ENCODE data around the gene GABRB3. TPM values are rescaled to one million over a fixed set of nuclear protein-coding genes. Genes with fewer than 3 reads are reported as not detected.

Gene GABRB3
- total and polyA plus RNA-seq, 2 experiments from 2014 or later: 1.8 TPM

DNA sequence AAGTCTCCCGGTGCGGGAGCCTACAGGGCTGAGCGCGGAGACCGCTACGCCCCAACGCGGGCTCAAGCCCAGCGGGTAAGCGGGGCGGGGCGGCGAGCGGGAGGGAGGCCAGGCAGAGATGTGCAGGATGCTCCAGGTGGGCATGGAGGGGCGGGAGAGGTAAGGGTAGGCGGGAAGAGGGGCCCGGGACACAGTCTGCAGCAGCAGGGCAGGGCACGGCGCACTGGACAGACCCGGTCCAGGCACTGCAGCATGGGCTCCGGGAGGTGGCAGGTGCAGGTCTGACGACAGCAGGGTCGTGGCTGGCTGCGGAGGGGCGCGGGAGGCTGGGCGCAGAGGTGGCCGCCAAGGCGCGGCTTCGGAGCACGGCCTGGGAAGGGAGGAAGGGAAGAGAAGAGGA is 102.8 kb downstream of the GABRB3 start:
- H3K27me3 ChIP-seq: no peaks in the 10 kb centered on the region
- H3K36me3 ChIP-seq (replicated peaks; ENCODE audit: insufficient read depth, low read depth): no peaks in the 10 kb centered on the region
- WGBS (ENCODE audit: low lambda C conversion rate, missing lambda C conversion rate): 97% methylated on average over 22 of the region's 32 CpGs
- no peak overlapping the region for H2AFZ ChIP-seq
- no peak overlapping the region for H3K4me2 ChIP-seq
- no peaks in the 10 kb centered on the region for H3K9me3 ChIP-seq (ENCODE audit: low read depth)
- H3K79me2 ChIP-seq: no peaks in the 10 kb centered on the region
- H3K4me3 ChIP-seq: no peak overlapping the region
- no peak for DNase-seq (ENCODE audit: low spot score)
- H3K9me2 ChIP-seq (replicated peaks; ENCODE audit: insufficient read depth): no peaks in the 10 kb centered on the region
- TF ChIP-seq EZH2phosphoT487 (IDR thresholded peaks at IDR 0.05; ENCODE audit: low read depth, severe bottlenecking, unreplicated experiment): no peak
- TF ChIP-seq, protein P1, sequence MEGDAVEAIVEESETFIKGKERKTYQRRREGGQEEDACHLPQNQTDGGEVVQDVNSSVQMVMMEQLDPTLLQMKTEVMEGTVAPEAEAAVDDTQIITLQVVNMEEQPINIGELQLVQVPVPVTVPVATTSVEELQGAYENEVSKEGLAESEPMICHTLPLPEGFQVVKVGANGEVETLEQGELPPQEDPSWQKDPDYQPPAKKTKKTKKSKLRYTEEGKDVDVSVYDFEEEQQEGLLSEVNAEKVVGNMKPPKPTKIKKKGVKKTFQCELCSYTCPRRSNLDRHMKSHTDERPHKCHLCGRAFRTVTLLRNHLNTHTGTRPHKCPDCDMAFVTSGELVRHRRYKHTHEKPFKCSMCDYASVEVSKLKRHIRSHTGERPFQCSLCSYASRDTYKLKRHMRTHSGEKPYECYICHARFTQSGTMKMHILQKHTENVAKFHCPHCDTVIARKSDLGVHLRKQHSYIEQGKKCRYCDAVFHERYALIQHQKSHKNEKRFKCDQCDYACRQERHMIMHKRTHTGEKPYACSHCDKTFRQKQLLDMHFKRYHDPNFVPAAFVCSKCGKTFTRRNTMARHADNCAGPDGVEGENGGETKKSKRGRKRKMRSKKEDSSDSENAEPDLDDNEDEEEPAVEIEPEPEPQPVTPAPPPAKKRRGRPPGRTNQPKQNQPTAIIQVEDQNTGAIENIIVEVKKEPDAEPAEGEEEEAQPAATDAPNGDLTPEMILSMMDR (IDR thresholded peaks at IDR 0.05; ENCODE audit: poor library complexity): no peak
- TF ChIP-seq EZH2 (IDR thresholded peaks at IDR 0.05; ENCODE audit: borderline replicate concordance): no peak
- H3K4me1 ChIP-seq (ENCODE audit: insufficient read depth): no peaks in the 10 kb centered on the region
- H4K20me1 ChIP-seq (ENCODE audit: insufficient read depth, poor library complexity, severe bottlenecking): no peaks in the 10 kb centered on the region
- H3K27ac ChIP-seq: no peak overlapping the region

DNA sequence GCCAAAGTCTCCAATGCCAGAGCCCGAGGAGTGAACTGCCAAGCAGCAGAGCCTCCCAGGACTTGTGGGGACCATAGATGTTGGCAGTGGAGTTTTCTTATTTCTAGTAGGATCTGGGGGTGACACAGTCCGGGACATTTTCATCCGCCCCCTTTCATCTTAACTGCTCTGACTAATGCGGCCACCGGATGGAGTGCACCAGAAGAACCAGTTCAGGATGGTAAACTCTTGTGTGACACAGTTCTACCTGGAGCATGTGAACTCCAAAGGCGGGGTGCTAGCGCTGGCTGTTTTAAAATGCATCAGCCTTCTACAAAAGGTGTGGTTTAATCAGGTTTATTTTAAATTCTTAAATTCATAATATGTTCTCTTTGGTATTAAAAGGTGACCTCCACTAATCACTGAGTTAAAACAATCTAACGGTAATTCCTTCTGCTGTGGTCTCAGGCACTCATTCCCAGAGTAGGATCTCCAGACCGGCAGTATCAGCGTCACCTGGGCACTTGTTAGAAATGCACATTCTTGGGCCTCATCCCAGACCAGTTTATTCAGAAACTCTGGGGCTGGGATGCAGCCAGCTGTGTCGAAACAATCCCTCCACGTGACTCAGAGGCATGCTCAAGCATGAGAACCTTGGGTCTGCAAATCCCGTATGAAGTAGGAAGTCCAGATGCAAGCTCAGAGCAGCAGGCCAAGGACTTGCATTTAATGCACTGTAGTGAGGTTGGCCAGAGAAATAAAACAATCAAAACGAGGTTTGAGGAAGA is 105.5 kb downstream of the GABRB3 start:
- H3K79me2 ChIP-seq: no peaks in the 10 kb centered on the region
- no peak overlapping the region for H2AFZ ChIP-seq
- H3K4me3 ChIP-seq: no peak overlapping the region
- H3K4me1 ChIP-seq (ENCODE audit: insufficient read depth): no peaks in the 10 kb centered on the region
- H4K20me1 ChIP-seq (ENCODE audit: insufficient read depth, poor library complexity, severe bottlenecking): no peaks in the 10 kb centered on the region
- H3K9me3 ChIP-seq (ENCODE audit: low read depth): no peaks in the 10 kb centered on the region
- H3K9me2 ChIP-seq (replicated peaks; ENCODE audit: insufficient read depth): no peaks in the 10 kb centered on the region
- no peak overlapping the region for H3K4me2 ChIP-seq
- DNase-seq (ENCODE audit: low spot score): peak; percentile 27
- no peaks in the 10 kb centered on the region for H3K27me3 ChIP-seq
- TF ChIP-seq EZH2 (IDR thresholded peaks at IDR 0.05; ENCODE audit: borderline replicate concordance) (no peak), EZH2phosphoT487 (IDR thresholded peaks at IDR 0.05; ENCODE audit: low read depth, severe bottlenecking, unreplicated experiment) (no peak)
- TF ChIP-seq, protein P1 (IDR thresholded peaks at IDR 0.05; ENCODE audit: poor library complexity): no peak
- WGBS (ENCODE audit: low lambda C conversion rate, missing lambda C conversion rate): 77% methylated on average over 14 of the region's 14 CpGs
- H3K36me3 ChIP-seq (replicated peaks; ENCODE audit: insufficient read depth, low read depth): no peaks in the 10 kb centered on the region
- H3K27ac ChIP-seq: no peak overlapping the region

DNA sequence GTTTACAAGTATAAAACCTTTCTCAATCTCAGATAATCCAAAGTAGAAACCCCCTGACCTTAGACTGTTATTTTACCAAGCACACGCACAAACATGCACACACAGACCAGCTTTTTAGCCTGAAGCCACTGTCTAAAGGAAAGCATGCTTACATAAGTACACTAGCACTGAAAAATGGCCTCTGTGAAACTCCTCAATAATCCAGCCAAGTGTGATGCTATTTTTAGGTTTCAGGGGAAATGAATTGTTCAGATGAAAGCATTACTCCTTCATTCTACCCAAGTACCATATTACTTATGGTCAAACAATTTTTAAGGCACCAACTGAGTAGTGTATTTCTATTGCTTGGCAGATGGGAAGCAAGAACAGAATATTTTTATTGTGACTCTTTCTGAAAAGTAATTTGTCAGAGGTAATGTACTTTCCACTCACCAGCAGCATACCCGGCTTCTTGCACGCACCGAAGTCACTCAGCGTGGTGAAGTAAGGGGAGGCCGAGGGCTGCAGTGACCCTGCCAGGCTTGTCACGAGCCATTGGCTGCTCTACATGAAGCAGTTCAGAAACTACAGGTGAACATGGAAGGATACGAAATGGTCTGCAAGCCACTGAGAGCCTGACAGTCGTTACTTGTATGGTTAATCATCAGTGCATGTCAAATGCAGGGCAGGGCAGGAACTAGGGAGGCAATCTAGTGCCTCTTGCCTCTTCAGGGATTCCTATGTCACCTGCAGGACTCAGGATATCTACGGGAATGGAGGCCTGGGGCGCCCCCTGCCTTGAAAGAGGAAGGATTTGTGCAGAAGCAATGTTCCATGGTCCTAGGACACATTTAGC is 106.7 kb downstream of the GABRB3 start:
- TF ChIP-seq EZH2 (IDR thresholded peaks at IDR 0.05; ENCODE audit: borderline replicate concordance) (no peak), EZH2phosphoT487 (IDR thresholded peaks at IDR 0.05; ENCODE audit: low read depth, severe bottlenecking, unreplicated experiment) (no peak)
- TF ChIP-seq, protein P1 (IDR thresholded peaks at IDR 0.05; ENCODE audit: poor library complexity): no peak
- Histone ChIP-seq H4K20me1 (ENCODE audit: insufficient read depth, poor library complexity, severe bottlenecking) (no peaks in the 10 kb centered on the region), H3K27me3 (no peaks in the 10 kb centered on the region), H3K27ac (no peak overlapping the region), H3K4me2 (no peak overlapping the region), H3K9me3 (ENCODE audit: low read depth) (no peaks in the 10 kb centered on the region), H3K4me1 (ENCODE audit: insufficient read depth) (no peaks in the 10 kb centered on the region), H3K9me2 (replicated peaks; ENCODE audit: insufficient read depth) (no peaks in the 10 kb centered on the region), H2AFZ (no peak overlapping the region), H3K79me2 (no peaks in the 10 kb centered on the region), H3K36me3 (replicated peaks; ENCODE audit: insufficient read depth, low read depth) (no peaks in the 10 kb centered on the region), H3K4me3 (no peak overlapping the region)
- WGBS (ENCODE audit: low lambda C conversion rate, missing lambda C conversion rate): 70% methylated on average over 11 of the region's 11 CpGs
- DNase-seq (ENCODE audit: low spot score): peak; percentile 21
